ENCODE measurements around the gene AHSG.

- TF ChIP-seq CTCF (IDR thresholded peaks at IDR 0.05), result no peak
- no peak for TF ChIP-seq POLR2A (IDR thresholded peaks at IDR 0.05)
These were observed 9.9 kb downstream of the AHSG start for GRCh38 chr3:186622651-186623310.

Data from Peyer's patch (tissue), 4 donors.